ENCODE data around the gene ADGRL1.

The ADGRL1 gene

DNA sequence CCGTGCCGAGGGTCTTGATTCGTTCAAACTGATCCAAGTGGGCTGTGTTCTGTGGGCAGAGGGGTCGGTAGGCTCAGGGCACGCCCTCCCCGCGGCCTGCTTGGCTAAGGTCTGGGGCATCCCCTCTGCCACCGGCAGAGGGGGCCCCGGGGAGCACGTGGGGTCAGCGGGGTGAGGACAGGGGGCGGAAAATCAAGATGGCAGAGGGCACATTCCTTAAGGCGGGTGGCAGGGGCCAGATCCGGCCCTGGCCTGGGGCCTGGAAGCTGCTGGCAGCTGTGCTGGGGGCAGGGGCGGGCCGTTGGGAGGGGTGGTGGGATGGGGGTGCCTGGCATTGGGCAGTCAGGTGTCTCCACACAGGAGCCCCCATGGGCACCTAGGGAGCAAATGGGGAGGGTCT lies 99.1 kb downstream of the ADGRL1 start:
- DNase-seq (ENCODE audit: extremely low read depth, insufficient read length): no peak
- Histone ChIP-seq H3K27me3 (replicated peaks; ENCODE audit: control insufficient read depth, insufficient read depth, low read length) (no peaks in the 10 kb centered on the region), H3K4me3 (replicated peaks; ENCODE audit: low read depth, low read length) (no peak overlapping the region), H3K36me3 (ENCODE audit: control insufficient read depth, insufficient read depth, low read length) (peaks cover 7% of the 10 kb centered on the region)
- TF ChIP-seq, protein P1, sequence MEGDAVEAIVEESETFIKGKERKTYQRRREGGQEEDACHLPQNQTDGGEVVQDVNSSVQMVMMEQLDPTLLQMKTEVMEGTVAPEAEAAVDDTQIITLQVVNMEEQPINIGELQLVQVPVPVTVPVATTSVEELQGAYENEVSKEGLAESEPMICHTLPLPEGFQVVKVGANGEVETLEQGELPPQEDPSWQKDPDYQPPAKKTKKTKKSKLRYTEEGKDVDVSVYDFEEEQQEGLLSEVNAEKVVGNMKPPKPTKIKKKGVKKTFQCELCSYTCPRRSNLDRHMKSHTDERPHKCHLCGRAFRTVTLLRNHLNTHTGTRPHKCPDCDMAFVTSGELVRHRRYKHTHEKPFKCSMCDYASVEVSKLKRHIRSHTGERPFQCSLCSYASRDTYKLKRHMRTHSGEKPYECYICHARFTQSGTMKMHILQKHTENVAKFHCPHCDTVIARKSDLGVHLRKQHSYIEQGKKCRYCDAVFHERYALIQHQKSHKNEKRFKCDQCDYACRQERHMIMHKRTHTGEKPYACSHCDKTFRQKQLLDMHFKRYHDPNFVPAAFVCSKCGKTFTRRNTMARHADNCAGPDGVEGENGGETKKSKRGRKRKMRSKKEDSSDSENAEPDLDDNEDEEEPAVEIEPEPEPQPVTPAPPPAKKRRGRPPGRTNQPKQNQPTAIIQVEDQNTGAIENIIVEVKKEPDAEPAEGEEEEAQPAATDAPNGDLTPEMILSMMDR (IDR thresholded peaks at IDR 0.05; ENCODE audit: insufficient read depth, low read length, poor library complexity, severe bottlenecking): no peak

DNA sequence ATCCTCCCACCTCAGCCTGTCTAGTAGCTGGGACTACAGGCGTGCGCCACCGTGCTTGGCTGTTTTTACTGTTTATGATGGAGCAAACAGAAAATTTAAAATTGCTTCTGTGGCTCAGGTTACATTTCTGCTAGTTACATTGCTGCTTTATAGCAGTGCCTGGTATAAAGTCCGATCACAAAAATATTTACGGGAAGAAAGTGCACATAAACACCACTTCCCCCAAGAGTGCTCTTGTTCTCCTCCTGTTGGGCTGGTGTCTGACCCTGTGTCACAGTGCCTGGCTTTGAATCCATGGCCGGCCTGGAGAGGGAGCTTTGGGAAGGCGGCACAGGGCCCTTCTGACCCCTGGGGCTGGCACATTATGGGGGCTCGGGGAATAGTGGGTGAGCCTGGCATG lies 100.3 kb downstream of the ADGRL1 start:
- Histone ChIP-seq H3K4me3 (replicated peaks; ENCODE audit: low read depth, low read length) (no peak overlapping the region), H3K36me3 (ENCODE audit: control insufficient read depth, insufficient read depth, low read length) (peaks cover 7% of the 10 kb centered on the region), H3K27me3 (replicated peaks; ENCODE audit: control insufficient read depth, insufficient read depth, low read length) (no peaks in the 10 kb centered on the region)
- TF ChIP-seq, protein P1 (IDR thresholded peaks at IDR 0.05; ENCODE audit: insufficient read depth, low read length, poor library complexity, severe bottlenecking): no peak
- no peak for DNase-seq (ENCODE audit: extremely low read depth, insufficient read length)

GRCh38 chr19:14103310-14103709 lies 102.7 kb downstream of the ADGRL1 start:
- TF ChIP-seq, protein P1 (IDR thresholded peaks at IDR 0.05; ENCODE audit: insufficient read depth, low read length, poor library complexity, severe bottlenecking): no peak
- DNase-seq (ENCODE audit: extremely low read depth, insufficient read length): no peak
- Histone ChIP-seq H3K36me3 (ENCODE audit: control insufficient read depth, insufficient read depth, low read length) (peaks cover 9% of the 10 kb centered on the region), H3K27me3 (replicated peaks; ENCODE audit: control insufficient read depth, insufficient read depth, low read length) (no peaks in the 10 kb centered on the region), H3K4me3 (replicated peaks; ENCODE audit: low read depth, low read length) (no peak overlapping the region)

GRCh38 chr19:14102756-14103155 lies 103.2 kb downstream of the ADGRL1 start:
- DNase-seq (ENCODE audit: extremely low read depth, insufficient read length): no peak
- TF ChIP-seq, protein P1 (IDR thresholded peaks at IDR 0.05; ENCODE audit: insufficient read depth, low read length, poor library complexity, severe bottlenecking): no peak
- no peaks in the 10 kb centered on the region for H3K27me3 ChIP-seq (replicated peaks; ENCODE audit: control insufficient read depth, insufficient read depth, low read length)
- H3K4me3 ChIP-seq (replicated peaks; ENCODE audit: low read depth, low read length): no peak overlapping the region
- H3K36me3 ChIP-seq (ENCODE audit: control insufficient read depth, insufficient read depth, low read length): peaks cover 9% of the 10 kb centered on the region

DNA sequence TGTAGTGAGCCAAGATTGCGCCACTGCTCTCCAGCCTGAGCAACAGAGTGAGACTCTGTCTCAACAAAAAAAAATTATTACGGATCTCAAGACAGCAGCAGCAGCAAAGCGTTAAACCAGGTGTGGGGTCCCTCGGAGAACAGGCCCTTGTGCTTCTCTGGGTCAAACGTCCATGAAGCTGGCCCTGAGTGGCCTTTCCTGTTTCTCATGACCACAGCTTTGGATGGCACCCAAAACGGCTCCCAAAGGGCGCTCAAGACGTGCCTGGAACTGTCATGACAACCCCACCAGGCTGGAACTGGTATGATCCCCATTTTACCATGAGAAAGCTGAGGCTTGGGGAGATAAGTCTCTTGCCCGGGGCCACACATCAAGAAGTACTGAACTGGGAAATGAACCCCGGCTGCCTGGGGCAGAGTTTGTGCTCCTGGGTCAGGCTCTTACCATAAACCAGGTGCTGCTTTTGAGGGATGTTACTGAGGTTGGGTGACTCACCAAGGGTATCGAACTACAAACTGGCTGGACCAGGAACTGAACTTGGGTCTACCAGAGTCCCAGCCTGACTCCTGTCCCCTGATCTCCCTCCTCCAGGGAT lies 103.8 kb downstream of the ADGRL1 start:
- DNase-seq (ENCODE audit: extremely low read depth, insufficient read length): no peak
- peaks cover 12% of the 10 kb centered on the region for H3K36me3 ChIP-seq (ENCODE audit: control insufficient read depth, insufficient read depth, low read length)

More for the DNA sequence above, 103.8 kb downstream of the ADGRL1 start:
- H3K4me3 ChIP-seq (replicated peaks; ENCODE audit: low read depth, low read length): no peak overlapping the region
- H3K27me3 ChIP-seq (replicated peaks; ENCODE audit: control insufficient read depth, insufficient read depth, low read length): no peaks in the 10 kb centered on the region
- TF ChIP-seq, protein P1 (IDR thresholded peaks at IDR 0.05; ENCODE audit: insufficient read depth, low read length, poor library complexity, severe bottlenecking): no peak
